Measurements from ENCODE around the gene RELN.

- TF ChIP-seq CTCF (conservative IDR thresholded peaks at IDR 0.05): no peak
- no peak for TF ChIP-seq EZH2 (IDR thresholded peaks at IDR 0.05; ENCODE audit: low read depth)
Measured at GRCh38 chr7:103656221-103656620, 333.2 kb downstream of the RELN start.
